BLaER1 treated with 17β-estradiol and CSF1 and Interleukin-3, amounts not matched to agents 10 nM and 100 nM (cell line): ENCODE data around the gene PPFIA4.
A peak's percentile ranks its signal among the peaks of the same experiment; 100 is the strongest.

ENCODE experiments used
- H3K27ac ChIP-seq, 11 experiments: shearing (Covaris generic); formaldehyde crosslinking; 2 replicates each; pipeline ENCODE4 v1.8.1; 2022
- H3K27me3 ChIP-seq, 11 experiments: shearing (Covaris generic); formaldehyde crosslinking; 2 replicates each; pipeline ENCODE4 v1.8.1; 2022
- H3K36me3 ChIP-seq, 11 experiments: shearing (Covaris generic); formaldehyde crosslinking; 2 replicates each; pipeline ENCODE4 v1.8.1; 2022
- H3K4me1 ChIP-seq, 10 experiments: shearing (Covaris generic); formaldehyde crosslinking; 2 replicates each; pipeline ENCODE4 v1.8.1; 2022
- H3K4me2 ChIP-seq, 11 experiments: shearing (Covaris generic); formaldehyde crosslinking; 2 replicates each; pipeline ENCODE4 v1.8.1; 2022
- H3K4me3 ChIP-seq, 10 experiments: shearing (Covaris generic); formaldehyde crosslinking; 2 replicates each; pipeline ENCODE4 v1.8.1; 2022
- H3K9ac ChIP-seq, 11 experiments: shearing (Covaris generic); formaldehyde crosslinking; 2 replicates each; pipeline ENCODE4 v1.8.1; 2022
- H3K9me3 ChIP-seq, 11 experiments: shearing (Covaris generic); formaldehyde crosslinking; replicated peaks in 1 of 11; 2 replicates each; pipeline ENCODE4 v1.8.1; 2022
- H4K20me1 ChIP-seq, 11 experiments: shearing (Covaris generic); formaldehyde crosslinking; 2 replicates each; pipeline ENCODE4 v1.8.1; 2022
- Cebpa-rat ChIP-seq, 11 experiments: shearing (Covaris generic); IDR thresholded peaks; 2 replicates each; pipeline ENCODE4 v1.8.1; 2022

PPFIA4 gene

DNA sequence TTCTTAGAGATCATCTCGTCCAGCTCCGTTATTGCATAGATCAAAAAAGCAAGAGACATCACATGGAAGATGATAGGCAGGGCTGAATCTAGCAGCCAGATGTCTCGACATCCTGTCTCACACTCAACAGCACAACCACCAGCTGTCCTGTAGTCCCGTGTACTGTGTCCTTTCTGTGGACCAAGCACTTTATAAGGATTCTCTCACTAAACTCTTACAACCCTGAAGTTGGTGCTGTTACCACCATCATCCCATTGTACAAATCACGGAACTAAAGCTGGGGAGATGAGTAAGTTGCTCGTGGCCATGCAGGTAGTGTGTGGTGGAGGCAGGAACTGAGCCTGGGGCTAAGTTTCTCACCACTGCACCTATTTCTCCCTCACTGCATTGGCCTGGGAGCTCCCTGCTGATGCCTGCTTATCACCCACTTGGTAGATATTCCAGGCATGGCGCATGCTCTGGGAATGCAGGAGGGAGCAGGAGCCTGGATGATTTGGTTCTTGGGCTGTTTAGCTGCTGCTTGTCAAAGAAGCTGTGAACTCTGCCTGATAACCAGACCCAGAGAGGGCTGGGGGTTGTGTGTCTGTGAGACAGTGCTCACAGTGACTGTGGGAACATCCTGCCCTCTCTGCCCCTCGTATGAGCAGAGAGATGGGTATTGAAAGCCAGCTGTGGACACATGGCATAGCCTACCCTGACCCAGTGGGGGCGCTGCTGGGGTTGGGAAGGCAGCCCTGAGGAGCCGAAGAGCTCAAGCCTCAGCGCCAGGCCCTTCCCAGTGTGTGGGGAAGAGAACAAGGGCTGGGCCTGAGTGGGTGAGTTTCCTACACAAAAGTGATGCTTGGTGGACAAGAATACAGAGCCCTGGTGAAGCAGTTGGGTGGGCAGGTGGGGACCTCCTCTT is 13.6 kb downstream of the PPFIA4 start:
- peaks cover 49 to 75% (median 69%) of the 10 kb centered on the region in 10 experiments for H3K4me1 ChIP-seq
- H3K9me3 ChIP-seq = no peaks in the 10 kb centered on the region
- peaks cover 0 to 34% (median 23%) of the 10 kb centered on the region in 11 experiments; a peak in 12 of 22 replicates for H3K36me3 ChIP-seq
- H3K27me3 ChIP-seq = no peaks in the 10 kb centered on the region
- no peak for TF ChIP-seq Cebpa-rat (IDR thresholded peaks at IDR 0.05)
- H3K9ac ChIP-seq = peak overlapping the region in 8 of 11 experiments; percentile 8 to 72 (median 31); a peak in 12 of 22 replicates
- peak overlapping the region; percentile 18 to 100 (median 89); a peak in 21 of 22 replicates for H3K4me2 ChIP-seq
- H4K20me1 ChIP-seq = peaks cover 0 to 76% (median 0%) of the 10 kb centered on the region in 11 experiments; a peak in 9 of 22 replicates
- H3K4me3 ChIP-seq = peak overlapping the region in 1 of 10 experiments; percentile 5; a peak in 1 of 20 replicates
- H3K27ac ChIP-seq = peak overlapping the region in 6 of 11 experiments; percentile 19 to 84 (median 62); a peak in 12 of 22 replicates

DNA sequence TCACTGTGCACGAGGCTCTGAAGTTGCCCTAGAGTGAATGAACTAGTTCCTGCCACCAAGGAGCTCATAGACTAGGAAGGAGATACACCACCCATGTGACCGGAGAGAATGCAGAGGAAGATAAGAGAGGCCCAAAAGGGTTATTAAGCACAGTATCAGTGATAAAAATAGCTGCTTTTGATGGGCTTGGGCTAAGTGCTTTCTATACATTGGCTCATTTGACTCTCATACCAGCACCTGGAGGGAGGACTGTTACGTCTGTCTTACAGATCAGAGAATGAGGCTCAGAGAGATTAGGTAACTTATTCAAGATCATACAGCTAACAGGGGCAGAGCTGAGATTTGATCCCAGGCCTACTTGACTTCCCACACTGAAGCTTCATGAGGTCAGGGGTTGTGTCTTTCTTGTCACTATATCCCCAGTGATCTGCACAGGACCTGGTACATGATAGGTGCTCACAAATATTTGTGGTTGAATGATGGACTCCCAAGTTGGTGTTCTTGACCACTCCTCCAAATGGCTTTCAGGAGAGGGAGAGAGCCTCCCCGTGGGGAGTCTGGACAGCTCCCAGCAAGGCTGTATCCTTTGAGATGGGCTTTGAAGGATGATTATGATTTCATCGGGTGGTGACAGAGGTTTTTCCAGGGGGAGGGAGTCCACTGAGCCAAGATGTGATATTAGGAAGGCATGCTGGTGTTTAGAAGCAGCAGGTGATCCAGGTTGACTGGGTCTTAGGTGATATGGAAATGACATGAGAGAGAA is 14.4 kb downstream of the PPFIA4 start:
- Histone ChIP-seq H3K9me3 (no peaks in the 10 kb centered on the region), H3K4me1 (peaks cover 40 to 68% (median 61%) of the 10 kb centered on the region in 10 experiments), H4K20me1 (peaks cover 0 to 68% (median 0%) of the 10 kb centered on the region in 11 experiments; a peak in 9 of 22 replicates), H3K4me3 (no peak overlapping the region; a peak in 1 of 20 replicates), H3K4me2 (peak overlapping the region; percentile 18 to 100 (median 89); a peak in 21 of 22 replicates), H3K27ac (peak overlapping the region in 6 of 11 experiments; percentile 19 to 84 (median 62); a peak in 12 of 22 replicates), H3K36me3 (peaks cover 0 to 41% (median 28%) of the 10 kb centered on the region in 11 experiments; a peak in 15 of 22 replicates), H3K9ac (peak overlapping the region in 7 of 11 experiments; percentile 7 to 72 (median 19); a peak in 8 of 22 replicates), H3K27me3 (no peaks in the 10 kb centered on the region)
- no peak for TF ChIP-seq Cebpa-rat (IDR thresholded peaks at IDR 0.05)

DNA sequence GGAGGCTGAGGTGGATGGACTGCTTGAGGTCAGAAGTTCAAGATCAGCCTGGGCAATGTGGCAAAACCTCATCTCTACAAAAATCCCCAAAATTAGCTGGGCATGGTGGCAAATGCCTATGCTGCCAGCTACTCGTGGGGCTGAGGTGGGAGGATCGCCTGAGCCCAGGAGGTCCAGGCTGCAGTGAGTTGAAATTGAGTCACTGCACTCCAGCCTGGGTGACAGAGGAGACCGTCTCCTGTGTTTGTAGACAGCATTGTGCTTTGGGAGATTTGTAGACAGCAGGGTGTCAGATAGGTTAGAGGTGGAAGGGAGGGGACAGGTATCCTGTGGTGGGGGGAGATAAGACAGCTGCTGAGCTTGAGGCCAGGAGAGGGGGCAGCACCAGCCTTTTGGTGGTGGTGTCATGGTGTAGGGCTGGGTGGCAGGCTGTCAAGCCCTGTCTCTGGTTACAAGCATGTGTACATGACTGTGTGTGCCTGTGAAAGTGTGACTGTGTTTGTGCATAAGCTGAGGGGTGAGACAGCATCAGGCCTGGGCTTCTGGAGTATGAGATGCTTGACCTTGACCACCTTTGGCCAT is 15.2 kb downstream of the PPFIA4 start:
- peak overlapping the region in 6 of 11 experiments; percentile 87 to 100 (median 95); a peak in 10 of 22 replicates for H3K4me2 ChIP-seq
- H4K20me1 ChIP-seq = peaks cover 0 to 60% (median 0%) of the 10 kb centered on the region in 11 experiments; a peak in 9 of 22 replicates
- H3K4me3 ChIP-seq = no peak overlapping the region
- no peaks in the 10 kb centered on the region for H3K27me3 ChIP-seq
- H3K27ac ChIP-seq = peak overlapping the region in 3 of 11 experiments; percentile 1 to 84 (median 2); a peak in 1 of 22 replicates
- H3K36me3 ChIP-seq = peaks cover 0 to 49% (median 35%) of the 10 kb centered on the region in 11 experiments; a peak in 15 of 22 replicates
- peaks cover 39 to 64% (median 59%) of the 10 kb centered on the region in 10 experiments for H3K4me1 ChIP-seq
- H3K9ac ChIP-seq = peak overlapping the region in 1 of 11 experiments; percentile 72; a peak in 1 of 22 replicates
- no peaks in the 10 kb centered on the region for H3K9me3 ChIP-seq
- no peak for TF ChIP-seq Cebpa-rat (IDR thresholded peaks at IDR 0.05)

DNA sequence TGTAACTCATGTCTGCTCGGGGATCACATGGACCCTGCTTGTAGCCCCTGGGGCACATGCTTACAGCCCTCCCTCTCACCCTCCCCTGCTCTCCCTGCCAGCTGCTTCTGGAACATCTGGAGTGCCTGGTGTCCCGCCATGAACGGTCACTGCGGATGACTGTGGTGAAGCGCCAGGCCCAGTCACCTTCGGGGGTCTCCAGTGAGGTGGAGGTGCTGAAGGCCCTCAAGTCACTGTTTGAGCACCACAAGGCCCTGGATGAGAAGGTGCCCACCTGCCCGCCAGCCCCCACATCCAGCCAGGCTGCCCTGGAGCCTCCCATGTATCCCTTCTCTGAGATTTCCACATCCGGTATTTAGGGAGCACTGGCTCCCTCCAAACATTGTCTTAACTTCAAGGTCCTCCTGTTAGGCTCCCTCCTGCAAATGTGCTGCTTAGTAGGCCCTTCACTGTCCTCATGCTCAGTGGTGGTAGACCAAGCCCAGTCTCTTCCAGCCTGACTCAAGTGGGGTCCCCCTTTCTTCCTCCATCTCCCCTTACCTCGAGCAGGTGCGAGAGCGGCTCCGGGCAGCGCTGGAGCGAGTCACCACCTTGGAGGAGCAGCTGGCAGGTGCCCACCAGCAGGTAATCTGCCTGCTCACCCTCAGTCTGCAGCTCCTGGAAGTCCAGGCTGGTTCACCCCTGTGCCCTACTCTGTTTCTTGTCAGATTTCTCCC is 17.7 kb downstream of the PPFIA4 start:
- no peak for TF ChIP-seq Cebpa-rat (IDR thresholded peaks at IDR 0.05)
- Histone ChIP-seq H3K27me3 (no peaks in the 10 kb centered on the region), H3K4me2 (no peak overlapping the region), H3K9ac (no peak overlapping the region), H3K9me3 (no peaks in the 10 kb centered on the region), H4K20me1 (peaks cover 0 to 52% (median 0%) of the 10 kb centered on the region in 11 experiments; a peak in 7 of 22 replicates), H3K4me1 (peaks cover 28 to 58% (median 50%) of the 10 kb centered on the region in 10 experiments), H3K36me3 (peaks cover 0 to 70% (median 54%) of the 10 kb centered on the region in 11 experiments; a peak in 16 of 22 replicates), H3K4me3 (no peak overlapping the region), H3K27ac (peak overlapping the region in 2 of 11 experiments; percentile 2 to 30; a peak in 3 of 22 replicates)

DNA sequence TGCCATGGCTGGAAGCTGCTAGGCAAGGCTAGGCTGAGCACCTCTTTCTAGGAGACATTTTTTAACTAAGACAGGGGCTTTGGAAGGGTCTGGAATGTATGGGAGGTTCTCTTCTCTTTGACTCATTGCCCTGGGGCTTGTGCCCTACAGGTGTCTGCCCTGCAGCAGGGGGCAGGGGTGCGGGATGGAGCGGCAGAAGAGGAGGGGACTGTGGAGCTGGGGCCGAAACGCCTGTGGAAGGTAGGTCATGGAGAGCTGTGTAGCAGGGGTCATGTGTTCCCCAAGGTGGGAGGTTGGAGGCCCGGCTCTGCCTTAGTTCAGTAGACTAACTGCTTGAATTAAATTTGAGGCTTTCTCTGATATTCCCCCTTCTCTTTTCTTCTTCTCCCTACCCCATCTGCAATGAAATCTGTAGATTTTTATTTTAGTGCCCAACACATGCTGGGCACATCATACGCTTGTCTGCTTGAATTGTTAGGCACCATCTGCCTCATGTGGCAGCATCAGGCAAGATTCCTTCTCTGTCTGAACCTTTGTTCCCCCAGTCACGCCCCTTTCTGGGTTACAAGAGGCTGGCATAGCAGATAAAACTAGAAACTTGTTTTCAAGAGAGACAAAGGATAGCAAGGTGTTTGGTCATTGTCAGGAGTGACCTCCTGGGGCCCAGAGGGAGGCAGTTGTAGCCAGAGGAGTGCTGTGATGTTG is 18.4 kb downstream of the PPFIA4 start:
- peaks cover 25 to 51% (median 44%) of the 10 kb centered on the region in 10 experiments for H3K4me1 ChIP-seq
- H3K4me3 ChIP-seq = no peak overlapping the region
- no peaks in the 10 kb centered on the region for H3K27me3 ChIP-seq
- peaks cover 0 to 73% (median 56%) of the 10 kb centered on the region in 11 experiments; a peak in 16 of 22 replicates for H3K36me3 ChIP-seq
- H4K20me1 ChIP-seq = peaks cover 0 to 47% (median 0%) of the 10 kb centered on the region in 11 experiments; a peak in 6 of 22 replicates
- no peak for TF ChIP-seq Cebpa-rat (IDR thresholded peaks at IDR 0.05)
- H3K4me2 ChIP-seq = no peak overlapping the region
- 0 out of 22 replicates have a peak overlapping the region, but pooled peaks of 1 of the 11 experiments have one; percentile 9 for H3K27ac ChIP-seq
- H3K9ac ChIP-seq = 0 out of 22 replicates have a peak overlapping the region, but pooled peaks of 1 of the 11 experiments have one; percentile 26
- H3K9me3 ChIP-seq = no peaks in the 10 kb centered on the region

DNA sequence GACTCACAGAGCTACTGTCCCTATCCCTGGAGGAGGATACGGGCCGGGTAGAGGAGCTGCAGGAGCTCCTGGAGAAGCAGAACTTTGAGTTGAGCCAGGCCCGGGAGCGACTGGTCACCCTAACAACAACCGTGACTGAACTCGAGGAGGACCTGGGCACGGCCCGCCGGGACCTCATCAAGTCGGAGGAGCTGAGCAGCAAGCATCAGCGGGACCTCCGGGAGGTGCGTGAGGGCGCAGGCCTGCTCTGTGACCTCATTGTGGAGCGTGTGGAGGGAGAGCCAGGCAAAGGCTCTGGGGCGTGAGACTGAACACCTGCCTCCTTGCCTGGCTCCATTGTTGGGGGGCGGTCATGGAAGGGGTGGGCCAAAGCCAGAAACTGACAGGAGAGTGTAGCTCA is 19.0 kb downstream of the PPFIA4 start:
- no peaks in the 10 kb centered on the region for H3K27me3 ChIP-seq
- no peak for TF ChIP-seq Cebpa-rat (IDR thresholded peaks at IDR 0.05)
- H4K20me1 ChIP-seq = peaks cover 0 to 41% (median 0%) of the 10 kb centered on the region in 11 experiments; a peak in 6 of 22 replicates
- H3K4me1 ChIP-seq = peaks cover 20 to 47% (median 41%) of the 10 kb centered on the region in 10 experiments
- no peak overlapping the region for H3K9ac ChIP-seq
- H3K4me2 ChIP-seq = no peak overlapping the region
- no peaks in the 10 kb centered on the region for H3K9me3 ChIP-seq
- H3K27ac ChIP-seq = no peak overlapping the region
- no peak overlapping the region for H3K4me3 ChIP-seq
- peaks cover 0 to 73% (median 56%) of the 10 kb centered on the region in 11 experiments; a peak in 16 of 22 replicates for H3K36me3 ChIP-seq
